ENCODE measurements around the gene GNA14.

- TF ChIP-seq CTCF (IDR thresholded peaks at IDR 0.05) = no peak
- no peak for TF ChIP-seq POLR2A (IDR thresholded peaks at IDR 0.05)
Observed at GRCh38 chr9:77586591-77586990, 61.5 kb downstream of the GNA14 start.

Measured in thyroid gland (tissue), 4 donors.